ENCODE measurements around the gene PTPRT. TPM values are rescaled to one million over a fixed set of nuclear protein-coding genes. Genes with fewer than 3 reads are reported as not detected.
"Not testable (repeated sequence)": the region's sequence is repeated elsewhere in the genome, so short reads cannot be mapped to it uniquely, and the experiment has no call there.

The PTPRT gene
- total RNA-seq, 3 donors from 2014 or later, result 0.32 to 6.3 (median 4.9) TPM

DNA sequence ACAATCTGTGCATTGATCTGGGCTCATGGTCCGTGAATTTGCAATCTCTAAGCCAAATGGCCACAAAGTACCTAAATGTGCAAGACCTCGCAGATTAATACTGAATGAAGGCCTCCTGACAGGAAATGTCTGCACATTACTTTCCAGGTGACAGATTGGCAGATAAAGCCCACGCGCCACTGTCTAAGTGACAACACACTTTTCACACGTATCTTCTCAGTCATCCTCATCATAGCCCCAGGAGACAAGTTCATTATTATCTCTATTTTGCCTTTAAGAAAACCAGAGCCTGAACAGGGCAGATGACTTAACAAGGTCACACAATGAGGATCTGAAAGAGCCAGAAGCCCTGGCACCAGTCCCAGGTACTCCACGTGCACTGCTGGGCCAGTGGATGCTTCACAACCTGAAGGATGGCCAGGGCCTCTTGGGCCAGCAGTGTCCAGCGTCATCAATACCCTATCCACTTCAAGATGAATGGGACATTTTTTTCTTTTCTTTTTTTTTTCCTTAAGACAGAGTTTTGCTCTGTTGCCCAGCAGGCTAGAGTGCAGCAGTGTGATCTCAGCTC lies 266.3 kb downstream of the PTPRT start:
- TF ChIP-seq POLR2A (IDR thresholded peaks at IDR 0.05) (no peak), POLR2AphosphoS5 (IDR thresholded peaks at IDR 0.05) (no peak)
- TF ChIP-seq, protein P1, sequence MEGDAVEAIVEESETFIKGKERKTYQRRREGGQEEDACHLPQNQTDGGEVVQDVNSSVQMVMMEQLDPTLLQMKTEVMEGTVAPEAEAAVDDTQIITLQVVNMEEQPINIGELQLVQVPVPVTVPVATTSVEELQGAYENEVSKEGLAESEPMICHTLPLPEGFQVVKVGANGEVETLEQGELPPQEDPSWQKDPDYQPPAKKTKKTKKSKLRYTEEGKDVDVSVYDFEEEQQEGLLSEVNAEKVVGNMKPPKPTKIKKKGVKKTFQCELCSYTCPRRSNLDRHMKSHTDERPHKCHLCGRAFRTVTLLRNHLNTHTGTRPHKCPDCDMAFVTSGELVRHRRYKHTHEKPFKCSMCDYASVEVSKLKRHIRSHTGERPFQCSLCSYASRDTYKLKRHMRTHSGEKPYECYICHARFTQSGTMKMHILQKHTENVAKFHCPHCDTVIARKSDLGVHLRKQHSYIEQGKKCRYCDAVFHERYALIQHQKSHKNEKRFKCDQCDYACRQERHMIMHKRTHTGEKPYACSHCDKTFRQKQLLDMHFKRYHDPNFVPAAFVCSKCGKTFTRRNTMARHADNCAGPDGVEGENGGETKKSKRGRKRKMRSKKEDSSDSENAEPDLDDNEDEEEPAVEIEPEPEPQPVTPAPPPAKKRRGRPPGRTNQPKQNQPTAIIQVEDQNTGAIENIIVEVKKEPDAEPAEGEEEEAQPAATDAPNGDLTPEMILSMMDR (IDR thresholded peaks at IDR 0.05), result no peak
- no peak for DNase-seq (ENCODE audit: low spot score in 2 of 2)
- Histone ChIP-seq H3K4me1 (no peaks in the 10 kb centered on the region), H3K27ac (no peak overlapping the region), H3K27me3 (no peaks in the 10 kb centered on the region), H3K36me3 (no peaks in the 10 kb centered on the region), H3K4me3 (no peak overlapping the region), H3K9me3 (no peaks in the 10 kb centered on the region)
- intact Hi-C loops (cut with DNase I; ENCODE audit: low total_unique reads), result no loop called here

DNA sequence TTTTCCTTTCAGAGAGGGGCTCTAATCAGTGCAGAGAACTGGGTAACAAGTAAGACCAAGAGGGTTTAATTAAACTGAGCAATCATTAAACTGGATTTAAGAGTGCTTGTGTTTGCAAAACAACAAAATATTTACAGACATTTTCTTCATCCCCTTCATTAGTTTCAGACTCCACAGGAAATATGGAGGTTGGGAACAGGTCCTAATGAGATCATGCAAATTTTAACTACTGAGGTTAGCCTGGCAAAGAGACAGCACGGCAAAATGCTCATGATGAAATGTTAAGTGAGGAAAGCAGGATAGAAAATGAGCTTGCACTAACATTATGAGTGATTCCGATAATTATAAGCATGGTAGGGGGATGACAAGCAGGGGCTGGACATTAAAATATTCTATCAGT lies 268.9 kb downstream of the PTPRT start:
- intact Hi-C loops (cut with DNase I; ENCODE audit: low total_unique reads), result no loop called here
- Histone ChIP-seq H3K4me1 (no peaks in the 10 kb centered on the region), H3K4me3 (no peak overlapping the region), H3K27me3 (no peaks in the 10 kb centered on the region), H3K36me3 (no peaks in the 10 kb centered on the region), H3K27ac (no peak overlapping the region), H3K9me3 (no peaks in the 10 kb centered on the region)
- TF ChIP-seq, protein P1 (IDR thresholded peaks at IDR 0.05), result no peak
- no peak for TF ChIP-seq POLR2AphosphoS5 (IDR thresholded peaks at IDR 0.05)
- TF ChIP-seq POLR2A (IDR thresholded peaks at IDR 0.05), result no peak
- no peak for DNase-seq (ENCODE audit: low spot score in 2 of 2)

DNA sequence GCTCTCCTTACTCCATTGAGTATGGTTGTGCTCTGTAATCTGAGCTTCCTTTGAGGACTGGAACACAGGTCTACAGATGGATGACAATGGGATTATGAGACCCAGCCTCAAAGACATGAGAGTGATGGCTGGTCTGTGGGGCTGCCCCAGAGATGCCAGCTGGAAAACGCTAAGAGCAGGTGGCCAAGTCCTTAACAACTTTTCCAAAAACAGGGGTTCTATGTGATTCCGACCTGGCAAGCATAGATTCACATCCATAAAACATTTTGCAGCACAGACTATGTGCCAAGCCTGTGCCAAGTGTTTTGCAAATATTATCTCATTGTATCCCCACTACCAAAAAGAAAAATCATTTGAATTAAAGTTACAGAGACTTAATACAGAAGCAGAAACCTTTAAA lies 270.4 kb downstream of the PTPRT start:
- intact Hi-C loops (cut with DNase I; ENCODE audit: low total_unique reads), result no loop called here
- Histone ChIP-seq H3K9me3 (no peaks in the 10 kb centered on the region), H3K27me3 (no peaks in the 10 kb centered on the region), H3K27ac (no peak overlapping the region), H3K4me3 (no peak overlapping the region), H3K4me1 (no peaks in the 10 kb centered on the region), H3K36me3 (no peaks in the 10 kb centered on the region)
- no peak for DNase-seq (ENCODE audit: low spot score in 2 of 2)
- TF ChIP-seq POLR2AphosphoS5 (IDR thresholded peaks at IDR 0.05), result no peak
- TF ChIP-seq, protein P1 (IDR thresholded peaks at IDR 0.05), result no peak
- no peak for TF ChIP-seq POLR2A (IDR thresholded peaks at IDR 0.05)

DNA sequence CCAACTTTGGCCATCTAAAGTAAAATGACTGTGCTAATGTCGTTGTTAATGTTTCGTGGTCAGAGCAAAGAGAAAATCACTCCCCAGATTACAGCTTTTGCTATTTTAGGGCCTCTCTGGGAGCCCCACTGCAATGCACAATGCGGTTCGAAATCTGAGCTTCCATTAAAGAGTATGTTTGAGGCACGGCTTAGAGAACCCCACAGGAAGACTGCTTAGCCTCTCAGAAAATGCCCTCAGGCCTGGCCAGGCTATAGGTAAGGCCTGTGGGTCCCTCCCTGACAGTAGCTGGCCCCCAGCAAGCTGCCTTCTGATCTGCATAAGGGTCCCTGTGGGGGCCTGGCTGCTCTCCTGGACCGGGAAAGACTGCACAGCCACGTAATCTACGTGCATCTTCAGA lies 274.6 kb downstream of the PTPRT start:
- intact Hi-C loops (cut with DNase I; ENCODE audit: low total_unique reads), result no loop called here
- no peak overlapping the region for H3K4me3 ChIP-seq

DNA sequence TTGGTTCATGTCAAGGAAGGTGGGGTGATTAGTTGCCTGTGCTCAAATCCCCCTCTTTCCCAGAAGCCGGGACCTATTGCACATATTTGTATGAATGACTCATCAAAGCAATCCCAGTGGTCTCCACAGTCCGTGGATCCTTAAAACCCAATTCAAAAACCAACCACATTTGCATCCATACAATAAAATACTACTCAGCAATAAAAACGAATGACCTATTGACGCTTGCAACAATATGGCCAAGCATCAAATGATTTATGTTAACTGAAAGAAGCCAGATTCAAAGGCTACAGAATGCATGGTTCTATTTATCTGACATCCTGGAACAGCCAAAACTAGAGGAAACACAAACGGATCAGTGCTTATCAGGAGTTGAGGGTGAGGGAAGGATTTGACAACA lies 275.4 kb downstream of the PTPRT start:
- no peak overlapping the region for H3K4me3 ChIP-seq

More for the DNA sequence above, 274.6 kb downstream of the PTPRT start:
- Histone ChIP-seq H3K4me1 (no peaks in the 10 kb centered on the region), H3K27me3 (no peaks in the 10 kb centered on the region), H3K36me3 (no peaks in the 10 kb centered on the region), H3K27ac (no peak overlapping the region), H3K9me3 (no peaks in the 10 kb centered on the region)
- DNase-seq (ENCODE audit: low spot score in 2 of 2), result no peak
- TF ChIP-seq, protein P1 (IDR thresholded peaks at IDR 0.05), result no peak
- no peak for TF ChIP-seq POLR2AphosphoS5 (IDR thresholded peaks at IDR 0.05)
- TF ChIP-seq POLR2A (IDR thresholded peaks at IDR 0.05), result no peak

GRCh38 chr20:42910808-42911207 lies 278.9 kb downstream of the PTPRT start:
- H3K9me3 ChIP-seq; intact Hi-C loops (cut with DNase I; ENCODE audit: low total_unique reads); H3K4me1 ChIP-seq; DNase-seq (ENCODE audit: low spot score in 2 of 2); H3K36me3 ChIP-seq; H3K4me3 ChIP-seq; H3K27me3 ChIP-seq; H3K27ac ChIP-seq: not testable (repeated sequence)

More for the DNA sequence above, 275.4 kb downstream of the PTPRT start:
- Histone ChIP-seq H3K4me1 (no peaks in the 10 kb centered on the region), H3K27me3 (no peaks in the 10 kb centered on the region), H3K9me3 (no peaks in the 10 kb centered on the region), H3K27ac (no peak overlapping the region), H3K36me3 (no peaks in the 10 kb centered on the region)
- intact Hi-C loops (cut with DNase I; ENCODE audit: low total_unique reads), result no loop called here
- TF ChIP-seq POLR2AphosphoS5 (IDR thresholded peaks at IDR 0.05), result no peak
- no peak for TF ChIP-seq POLR2A (IDR thresholded peaks at IDR 0.05)
- TF ChIP-seq, protein P1 (IDR thresholded peaks at IDR 0.05), result no peak
- no peak for DNase-seq (ENCODE audit: low spot score in 2 of 2)

Data from breast epithelium (tissue), 4 donors.